Right renal cortex interstitium (tissue), 3 donors: Measurements from ENCODE around the gene LCE3C. TPM values are rescaled to one million over a fixed set of nuclear protein-coding genes. Genes with fewer than 3 reads are reported as not detected.
"Not testable (repeated sequence)": the region's sequence is repeated elsewhere in the genome, so short reads cannot be mapped to it uniquely, and the experiment has no call there.

Source experiments
- DNase-seq, 3 donors: peaks; one replicate each; pipeline ENCODE4 v3.0.0-alpha.2; 2013; ENCODE audit warnings: low read depth in 3 of 3, low spot score in 2 of 3
- polyA plus RNA-seq, 3 donors: library from polyadenylated mRNA; unstranded; fragments of 120-200 nt; gene quantifications; one replicate each; pipeline ENCODE4 v1.2.1, GENCODE V29; 2013; ENCODE audit not compliant: insufficient read length in 3 of 3

The LCE3C gene
- not detected for polyA plus RNA-seq

GRCh38 chr1:152599934-152600333 lies at the start of gene LCE3C:
Gene LCE3C, plus strand, starts transcription at chr1:152600234. Its CDS starts 498 bp downstream, at chr1:152600732.
- no peak for DNase-seq

- DNase-seq, result no peak
These were observed 34.9 kb upstream of the LCE3C start for GRCh38 chr1:152565115-152565514.

- DNase-seq, result no peak
These were observed 34.4 kb upstream of the LCE3C start for GRCh38 chr1:152565535-152566215.

GRCh38 chr1:152566681-152567080 lies 33.4 kb upstream of the LCE3C start, which contains the start of gene LCE3E:
Gene LCE3E, minus strand, starts transcription at chr1:152566780. Its CDS starts 572 bp downstream, at chr1:152566208.
- no peak for DNase-seq

GRCh38 chr1:152577168-152577567 lies 22.9 kb upstream of the LCE3C start:
- no peak for DNase-seq

GRCh38 chr1:152579526-152579925 lies 20.5 kb upstream of the LCE3C start:
- not testable (repeated sequence) for DNase-seq

- DNase-seq, result no peak
These were observed 19.6 kb upstream of the LCE3C start, which contains the start of gene LCE3D for GRCh38 chr1:152580433-152580832. Gene LCE3D, minus strand, starts transcription at chr1:152580516. Its CDS starts 580 bp downstream, at chr1:152579936.

- DNase-seq, result no peak
These were observed 17.4 kb upstream of the LCE3C start for GRCh38 chr1:152582647-152583046.

- no peak for DNase-seq
These were observed 14.4 kb upstream of the LCE3C start for GRCh38 chr1:152585586-152585985.

GRCh38 chr1:152596986-152597385 lies 3.0 kb upstream of the LCE3C start:
- DNase-seq, result no peak

GRCh38 chr1:152613511-152613910 lies 13.5 kb downstream of the LCE3C start, which contains the start of gene LCE3B:
Gene LCE3B, plus strand, starts transcription at chr1:152613811. Its CDS starts 0 bp downstream, at chr1:152613811.
- no peak for DNase-seq

- no peak for DNase-seq
These were observed 22.0 kb downstream of the LCE3C start for GRCh38 chr1:152621993-152622392.

- no peak for DNase-seq
These were observed 22.8 kb downstream of the LCE3C start, which contains the start of gene LCE3A for GRCh38 chr1:152622803-152623202. Gene LCE3A, minus strand, starts transcription at chr1:152623103. Its CDS starts 0 bp downstream, at chr1:152623103.

GRCh38 chr1:152623203-152623844 lies 23.3 kb downstream of the LCE3C start:
- DNase-seq, result no peak

- no peak for DNase-seq
These were observed 26.7 kb downstream of the LCE3C start for GRCh38 chr1:152626744-152627143.

- no peak for DNase-seq
These were observed 30.6 kb downstream of the LCE3C start for GRCh38 chr1:152630596-152630995.

GRCh38 chr1:152640351-152640750 lies 40.3 kb downstream of the LCE3C start:
- DNase-seq, result no peak

GRCh38 chr1:152643945-152644344 lies 43.9 kb downstream of the LCE3C start:
- no peak for DNase-seq

- DNase-seq, result no peak
These were observed 45.1 kb downstream of the LCE3C start for GRCh38 chr1:152645146-152645545.

GRCh38 chr1:152646656-152647055 lies 46.6 kb downstream of the LCE3C start:
- no peak for DNase-seq
